GM23338 (cell line): ENCODE measurements around the gene AMPD2.

ENCODE experiments used
- CREB1 ChIP-seq: fragments of 250-450 bp; sonication (Bioruptor Pico); IDR thresholded peaks from 2 replicates; pipeline ENCODE4 v1.5.0; 2020; ENCODE audit warnings: low read depth, mild to moderate bottlenecking, moderate library complexity
- EZH2 ChIP-seq: fragments of 200-600 bp; sonication (generic); IDR thresholded peaks from one replicate; pipeline ENCODE4 v1.8.0; 2017; ENCODE audit warnings: antibody characterized with exemption, mild to moderate bottlenecking, low read depth; ENCODE audit not compliant: unreplicated experiment
- JUNB ChIP-seq: IDR thresholded peaks from one replicate; pipeline ENCODE4 v1.6.1; 2016; ENCODE audit warnings: antibody characterized with exemption; ENCODE audit not compliant: unreplicated experiment
- POLR2AphosphoS5 ChIP-seq: IDR thresholded peaks from 2 replicates; pipeline ENCODE4 v1.6.1; 2016; ENCODE audit warnings: antibody characterized with exemption, low read depth
- ZNF331 ChIP-seq: fragments of 250-450 bp; sonication (Bioruptor Pico); IDR thresholded peaks from 2 replicates; pipeline ENCODE4 v1.5.0; 2020; ENCODE audit warnings: low read depth, mild to moderate bottlenecking, moderate library complexity
- TF ChIP-seq, protein P1 (sequence below), 2 experiments: fragments of 200-600 bp in 1 of 2; sonication (generic) in 1 of 2; conservative IDR thresholded peaks; 2 replicates each; pipeline versions ENCODE4 v1.5.1 to v1.6.1; 2016 to 2017; ENCODE audit warnings: antibody characterized with exemption in 2 of 2, low read depth in 2 of 2, mild to moderate bottlenecking in 2 of 2, moderate library complexity in 1 of 2
- TF ChIP-seq, protein P2 (sequence below): IDR thresholded peaks from one replicate; pipeline ENCODE4 v1.6.1; 2018; ENCODE audit warnings: antibody characterized with exemption; ENCODE audit not compliant: unreplicated experiment

DNA sequence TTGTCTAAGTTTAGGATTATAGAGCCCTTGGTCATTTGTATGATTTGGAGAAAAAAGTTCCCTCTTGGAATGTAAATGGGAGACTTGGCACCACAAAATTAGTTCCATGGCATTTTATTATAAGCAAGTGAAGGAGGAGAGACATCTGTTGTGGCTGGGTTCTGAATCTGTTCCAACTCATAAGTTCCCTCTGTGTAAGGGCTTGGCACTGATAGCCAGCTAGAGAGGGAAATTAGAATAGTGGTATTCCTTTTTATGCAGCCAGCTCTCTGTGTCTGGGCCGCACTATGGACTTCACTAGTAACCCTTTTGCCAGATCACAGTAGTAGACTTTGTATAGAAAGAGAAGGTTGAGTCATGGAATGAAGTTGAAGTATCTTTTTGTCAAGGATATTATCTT is 40.1 kb upstream of the AMPD2 start:
- TF ChIP-seq, protein P1, sequence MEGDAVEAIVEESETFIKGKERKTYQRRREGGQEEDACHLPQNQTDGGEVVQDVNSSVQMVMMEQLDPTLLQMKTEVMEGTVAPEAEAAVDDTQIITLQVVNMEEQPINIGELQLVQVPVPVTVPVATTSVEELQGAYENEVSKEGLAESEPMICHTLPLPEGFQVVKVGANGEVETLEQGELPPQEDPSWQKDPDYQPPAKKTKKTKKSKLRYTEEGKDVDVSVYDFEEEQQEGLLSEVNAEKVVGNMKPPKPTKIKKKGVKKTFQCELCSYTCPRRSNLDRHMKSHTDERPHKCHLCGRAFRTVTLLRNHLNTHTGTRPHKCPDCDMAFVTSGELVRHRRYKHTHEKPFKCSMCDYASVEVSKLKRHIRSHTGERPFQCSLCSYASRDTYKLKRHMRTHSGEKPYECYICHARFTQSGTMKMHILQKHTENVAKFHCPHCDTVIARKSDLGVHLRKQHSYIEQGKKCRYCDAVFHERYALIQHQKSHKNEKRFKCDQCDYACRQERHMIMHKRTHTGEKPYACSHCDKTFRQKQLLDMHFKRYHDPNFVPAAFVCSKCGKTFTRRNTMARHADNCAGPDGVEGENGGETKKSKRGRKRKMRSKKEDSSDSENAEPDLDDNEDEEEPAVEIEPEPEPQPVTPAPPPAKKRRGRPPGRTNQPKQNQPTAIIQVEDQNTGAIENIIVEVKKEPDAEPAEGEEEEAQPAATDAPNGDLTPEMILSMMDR (conservative IDR thresholded peaks at IDR 0.05; ENCODE audit: low read depth in 2 of 2) = no peak
- TF ChIP-seq EZH2 (no peak), CREB1 (CRISPR knock-in tag) (no peak), JUNB (no peak), POLR2AphosphoS5 (no peak), ZNF331 (CRISPR knock-in tag) (no peak)
- TF ChIP-seq, protein P2, sequence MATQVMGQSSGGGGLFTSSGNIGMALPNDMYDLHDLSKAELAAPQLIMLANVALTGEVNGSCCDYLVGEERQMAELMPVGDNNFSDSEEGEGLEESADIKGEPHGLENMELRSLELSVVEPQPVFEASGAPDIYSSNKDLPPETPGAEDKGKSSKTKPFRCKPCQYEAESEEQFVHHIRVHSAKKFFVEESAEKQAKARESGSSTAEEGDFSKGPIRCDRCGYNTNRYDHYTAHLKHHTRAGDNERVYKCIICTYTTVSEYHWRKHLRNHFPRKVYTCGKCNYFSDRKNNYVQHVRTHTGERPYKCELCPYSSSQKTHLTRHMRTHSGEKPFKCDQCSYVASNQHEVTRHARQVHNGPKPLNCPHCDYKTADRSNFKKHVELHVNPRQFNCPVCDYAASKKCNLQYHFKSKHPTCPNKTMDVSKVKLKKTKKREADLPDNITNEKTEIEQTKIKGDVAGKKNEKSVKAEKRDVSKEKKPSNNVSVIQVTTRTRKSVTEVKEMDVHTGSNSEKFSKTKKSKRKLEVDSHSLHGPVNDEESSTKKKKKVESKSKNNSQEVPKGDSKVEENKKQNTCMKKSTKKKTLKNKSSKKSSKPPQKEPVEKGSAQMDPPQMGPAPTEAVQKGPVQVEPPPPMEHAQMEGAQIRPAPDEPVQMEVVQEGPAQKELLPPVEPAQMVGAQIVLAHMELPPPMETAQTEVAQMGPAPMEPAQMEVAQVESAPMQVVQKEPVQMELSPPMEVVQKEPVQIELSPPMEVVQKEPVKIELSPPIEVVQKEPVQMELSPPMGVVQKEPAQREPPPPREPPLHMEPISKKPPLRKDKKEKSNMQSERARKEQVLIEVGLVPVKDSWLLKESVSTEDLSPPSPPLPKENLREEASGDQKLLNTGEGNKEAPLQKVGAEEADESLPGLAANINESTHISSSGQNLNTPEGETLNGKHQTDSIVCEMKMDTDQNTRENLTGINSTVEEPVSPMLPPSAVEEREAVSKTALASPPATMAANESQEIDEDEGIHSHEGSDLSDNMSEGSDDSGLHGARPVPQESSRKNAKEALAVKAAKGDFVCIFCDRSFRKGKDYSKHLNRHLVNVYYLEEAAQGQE = no peak
